ENCODE measurements around the gene LAMTOR2. TPM values are rescaled to one million over a fixed set of nuclear protein-coding genes. Genes with fewer than 3 reads are reported as not detected.

The LAMTOR2 gene
- total and polyA plus RNA-seq, 10 of the 15 experiments (the other 5 are each of a cell fraction or from before 2014, with no cell fraction given) = 71.9 to 264 (median 97.0) TPM

- no peak for TF ChIP-seq HDGF (IDR thresholded peaks at IDR 0.05)
Observed at GRCh38 chr1:156078728-156079127, 24.1 kb downstream of the LAMTOR2 start (continued).

- FAIRE-seq (no peak), ATAC-seq (no peak), DNase-seq (ENCODE audit: low read depth, low spot score) (no peak)
- SMC1A ChIA-PET (ENCODE audit: uncharacterized antibody, unreplicated experiment) = interaction anchor here (1.6 kb wide), 1 partner anchor 13 kb away, joined by 5 read pairs; no protein-coding TSS in a partner anchor
- POLR2A ChIA-PET = no interaction called here
- no peak overlapping the region for H3K4me2 ChIP-seq (ENCODE audit: control insufficient read depth, insufficient read depth)
- H3K36me3 ChIP-seq (ENCODE audit: control insufficient read depth in 2 of 2, insufficient read depth in 2 of 2, low read length in 1 of 2) = no peaks in the 10 kb centered on the region
- TF ChIP-seq SRF (IDR thresholded peaks at IDR 0.05; ENCODE audit: low read depth in 2 of 2, low read length in 2 of 2) (no peak), NFXL1 (IDR thresholded peaks at IDR 0.05; ENCODE audit: borderline replicate concordance) (peak; percentile 60; the same call in 1 of the 2 replicates)
- H3K27ac ChIP-seq (ENCODE audit: control insufficient read depth, insufficient read depth) = no peak overlapping the region
- intact Hi-C loops (cut with micrococcal nuclease; ENCODE audit: unreplicated experiment) = no loop called here
- H3K4me1 ChIP-seq (ENCODE audit: control insufficient read depth, insufficient read depth, low read length) = peaks cover 10% of the 10 kb centered on the region
- H3K9me3 ChIP-seq (replicated peaks; ENCODE audit: control insufficient read depth, insufficient read depth, low read length) = no peaks in the 10 kb centered on the region; the same call in 2 of the 3 replicates
- H3K9ac ChIP-seq (ENCODE audit: control insufficient read depth, insufficient read depth, low read length) = no peak overlapping the region
- no peaks in the 10 kb centered on the region for H4K20me1 ChIP-seq (ENCODE audit: control insufficient read depth, insufficient read depth)
- H2AFZ ChIP-seq (ENCODE audit: control insufficient read depth, low read depth, low read length) = no peak overlapping the region
- no peak overlapping the region for H3K4me3 ChIP-seq
- H3K27me3 ChIP-seq (replicated peaks in 1 of 2; ENCODE audit: control insufficient read depth in 2 of 2, insufficient read depth in 2 of 2, low read length in 1 of 2) = peaks cover 0 to 2% of the 10 kb centered on the region in 2 experiments; a peak in 1 of 4 replicates
- CTCF ChIA-PET = interaction anchor here (0.6 kb wide), 1 partner anchor 14 kb away, joined by 3 read pairs; no protein-coding TSS in a partner anchor
- in situ Hi-C loops (cut with MboI) = no loop called here
- peaks cover 2% of the 10 kb centered on the region; the same call in 1 of the 2 replicates for H3K79me2 ChIP-seq (ENCODE audit: control insufficient read depth, insufficient read depth, low read length)
- RAD21 ChIA-PET (ENCODE audit: unreplicated experiment) = no interaction called here
- no TSS peak for BruUV-seq (replicated peaks)
- 84% methylated on average over 5 of the region's 5 CpGs for WGBS (ENCODE audit: insufficient coverage, insufficient replicate concordance, low lambda C conversion rate, missing lambda C conversion rate)
Observed at GRCh38 chr1:156079762-156080161, 25.2 kb downstream of the LAMTOR2 start.

GRCh38 chr1:156080241-156080862, 25.8 kb downstream of the LAMTOR2 start:
- FAIRE-seq (no peak), ATAC-seq (no peak), DNase-seq (ENCODE audit: low read depth, low spot score) (no peak)
- Histone ChIP-seq H2AFZ (ENCODE audit: control insufficient read depth, low read depth, low read length) (no peak overlapping the region), H4K20me1 (ENCODE audit: control insufficient read depth, insufficient read depth) (no peaks in the 10 kb centered on the region), H3K79me2 (ENCODE audit: control insufficient read depth, insufficient read depth, low read length) (peaks cover 2% of the 10 kb centered on the region; the same call in 1 of the 2 replicates), H3K9ac (ENCODE audit: control insufficient read depth, insufficient read depth, low read length) (no peak overlapping the region), H3K4me3 (no peak overlapping the region), H3K9me3 (replicated peaks; ENCODE audit: control insufficient read depth, insufficient read depth, low read length) (no peaks in the 10 kb centered on the region; the same call in 2 of the 3 replicates), H3K36me3 (ENCODE audit: control insufficient read depth in 2 of 2, insufficient read depth in 2 of 2, low read length in 1 of 2) (no peaks in the 10 kb centered on the region), H3K27me3 (replicated peaks in 1 of 2; ENCODE audit: control insufficient read depth in 2 of 2, insufficient read depth in 2 of 2, low read length in 1 of 2) (peaks cover 0 to 2% of the 10 kb centered on the region in 2 experiments; a peak in 1 of 4 replicates), H3K4me1 (ENCODE audit: control insufficient read depth, insufficient read depth, low read length) (peaks cover 10% of the 10 kb centered on the region), H3K4me2 (ENCODE audit: control insufficient read depth, insufficient read depth) (no peak overlapping the region), H3K27ac (ENCODE audit: control insufficient read depth, insufficient read depth) (no peak overlapping the region)
- TF ChIP-seq IRF4 (IDR thresholded peaks at IDR 0.05; ENCODE audit: low read depth, low read length) (no peak), ZNF217 (IDR thresholded peaks at IDR 0.05) (no peak), EED (IDR thresholded peaks at IDR 0.05; ENCODE audit: low read depth) (no peak), SREBF1 (IDR thresholded peaks at IDR 0.05; ENCODE audit: low read length) (no peak), ZNF24 (IDR thresholded peaks at IDR 0.05) (no peak), ZBTB40 (IDR thresholded peaks at IDR 0.05; ENCODE audit: borderline replicate concordance) (no peak)
- RAD21 ChIA-PET (ENCODE audit: unreplicated experiment) = no interaction called here
- SMC1A ChIA-PET (ENCODE audit: uncharacterized antibody, unreplicated experiment) = interaction anchor here (1.6 kb wide), 1 partner anchor 12 kb away, joined by 5 read pairs; no protein-coding TSS in a partner anchor
- intact Hi-C loops (cut with micrococcal nuclease; ENCODE audit: unreplicated experiment) = no loop called here
- CTCF ChIA-PET = interaction anchor here (0.6 to 0.7 kb wide), 2 partner anchors 15 to 117 kb away, joined by 3 read pairs; no protein-coding TSS in a partner anchor
- WGBS (ENCODE audit: insufficient coverage, insufficient replicate concordance, low lambda C conversion rate, missing lambda C conversion rate) = 63% methylated on average over 7 of the region's 8 CpGs
- in situ Hi-C loops (cut with MboI) = no loop called here
- POLR2A ChIA-PET = no interaction called here
- no TSS peak for BruUV-seq (replicated peaks)

Data from GM12878 (cell line).